RCC 7860 (cell line): ENCODE measurements around the gene WDR4.
"Not testable (repeated sequence)": the region's sequence is repeated elsewhere in the genome, so short reads cannot be mapped to it uniquely, and the experiment has no call there.

Experiments used
- DNase-seq: peaks from one replicate; pipeline ENCODE4 v3.0.0-alpha.2; 2015; ENCODE audit warnings: low spot score
- FAIRE-seq: peaks from 2 replicates; lab custom pipeline; 2012; peaks lifted over from hg19 to GRCh38; lab: Jason Lieb, UNC

The WDR4 gene

DNA sequence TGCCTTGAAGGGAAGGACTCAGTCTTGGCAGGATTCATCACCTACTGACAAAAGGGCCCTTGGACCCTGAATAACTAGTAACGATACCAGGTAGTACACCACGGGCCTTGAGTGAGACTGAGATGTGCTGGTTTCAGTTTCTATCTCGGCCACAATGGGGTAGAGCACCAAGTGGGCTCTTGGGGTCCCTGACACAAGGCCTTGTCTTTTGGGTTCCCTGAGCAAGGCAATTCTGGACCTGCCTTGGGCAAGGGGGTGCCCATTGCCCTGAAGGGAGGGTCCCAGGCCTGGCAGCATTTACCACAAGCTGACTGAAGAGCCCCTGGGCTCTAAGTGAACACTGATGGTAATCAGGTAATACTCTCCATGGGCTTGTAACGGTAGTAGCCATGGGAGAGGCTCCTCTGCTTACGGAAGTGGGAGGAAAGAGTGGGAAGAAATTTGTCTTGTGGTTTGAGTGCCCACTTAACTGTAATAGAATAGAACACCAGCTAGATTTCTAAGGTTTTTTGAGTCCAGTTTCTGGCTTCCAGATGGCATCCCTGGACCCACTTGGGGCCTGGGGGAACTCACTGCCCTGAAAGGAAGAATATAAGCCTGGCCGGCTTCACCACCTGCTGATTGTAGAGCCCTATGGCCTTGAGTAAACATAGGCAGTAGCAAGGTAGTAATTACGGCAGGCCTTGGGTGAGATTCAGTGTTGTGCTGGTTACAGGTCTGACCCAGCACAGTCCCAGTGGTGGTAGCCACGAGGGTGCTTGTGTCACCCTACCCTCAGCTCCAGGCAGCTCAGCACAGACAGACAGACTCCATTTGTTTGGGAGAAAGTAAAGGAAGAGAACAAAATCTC lies 58.5 kb downstream of the WDR4 start:
- FAIRE-seq (no peak), DNase-seq (no peak)

DNA sequence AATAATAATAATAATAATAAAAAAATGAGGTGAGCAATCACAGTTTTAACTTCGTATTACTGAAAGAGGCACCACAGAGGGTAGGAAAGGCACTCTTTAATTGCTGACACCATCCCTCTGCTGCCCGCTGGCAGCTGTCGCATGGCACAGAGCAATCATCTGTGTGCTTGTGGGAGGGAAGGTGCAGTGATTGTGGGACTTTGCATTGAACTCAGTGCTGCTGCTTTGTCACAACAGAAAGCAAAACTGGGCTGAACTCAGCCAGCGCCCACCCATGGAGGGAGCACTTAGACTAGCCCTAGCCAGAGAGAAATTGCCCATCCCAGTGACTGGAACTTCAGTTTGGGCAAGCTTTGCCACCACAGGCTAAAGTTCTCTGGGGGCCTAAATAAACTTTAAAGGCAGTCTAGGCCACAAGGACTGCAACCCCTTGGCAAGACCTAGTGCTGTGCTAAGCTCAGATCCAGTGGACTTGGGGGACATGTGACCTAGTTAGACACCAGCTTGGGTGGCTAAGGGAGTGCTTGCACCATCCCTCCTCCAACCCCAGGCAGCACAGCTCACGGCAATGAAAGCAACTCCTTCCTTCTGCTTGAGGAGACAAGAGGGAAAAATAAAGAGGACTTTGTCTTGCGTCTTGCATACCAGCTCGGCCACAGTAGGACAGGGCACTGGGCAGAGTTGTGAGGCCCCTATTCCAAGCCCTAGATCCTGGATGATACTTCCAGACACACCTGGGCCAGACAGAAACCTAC lies 59.3 kb downstream of the WDR4 start:
- no peak for FAIRE-seq
- DNase-seq: no peak

- DNase-seq (no peak), FAIRE-seq (no peak)
These were observed 61.0 kb downstream of the WDR4 start for GRCh38 chr21:42818328-42818749.

DNA sequence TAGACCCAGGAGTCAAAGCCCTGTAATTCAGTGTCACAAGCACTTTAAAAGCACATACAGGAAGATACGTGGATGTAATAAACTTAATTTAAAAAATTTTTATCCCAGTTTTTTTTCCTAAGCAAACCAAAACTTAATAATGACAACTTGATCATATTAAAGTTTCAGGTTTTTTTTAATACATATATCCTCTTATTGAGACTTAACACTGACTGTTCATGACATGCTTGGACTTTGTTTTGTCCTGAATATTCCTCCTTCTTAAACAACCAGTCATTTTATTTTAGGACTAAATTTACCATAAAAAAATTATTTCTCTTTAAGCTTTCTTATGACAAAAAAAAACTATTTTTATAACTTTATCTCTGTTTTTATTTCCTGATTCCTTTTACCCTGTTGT lies 64.1 kb downstream of the WDR4 start:
- FAIRE-seq: no peak
- no peak for DNase-seq

GRCh38 chr21:42812528-42813241 lies 66.7 kb downstream of the WDR4 start:
- not testable (repeated sequence) for DNase-seq, FAIRE-seq

- FAIRE-seq (no peak), DNase-seq (no peak)
These were observed 67.4 kb downstream of the WDR4 start for GRCh38 chr21:42811960-42812359.

DNA sequence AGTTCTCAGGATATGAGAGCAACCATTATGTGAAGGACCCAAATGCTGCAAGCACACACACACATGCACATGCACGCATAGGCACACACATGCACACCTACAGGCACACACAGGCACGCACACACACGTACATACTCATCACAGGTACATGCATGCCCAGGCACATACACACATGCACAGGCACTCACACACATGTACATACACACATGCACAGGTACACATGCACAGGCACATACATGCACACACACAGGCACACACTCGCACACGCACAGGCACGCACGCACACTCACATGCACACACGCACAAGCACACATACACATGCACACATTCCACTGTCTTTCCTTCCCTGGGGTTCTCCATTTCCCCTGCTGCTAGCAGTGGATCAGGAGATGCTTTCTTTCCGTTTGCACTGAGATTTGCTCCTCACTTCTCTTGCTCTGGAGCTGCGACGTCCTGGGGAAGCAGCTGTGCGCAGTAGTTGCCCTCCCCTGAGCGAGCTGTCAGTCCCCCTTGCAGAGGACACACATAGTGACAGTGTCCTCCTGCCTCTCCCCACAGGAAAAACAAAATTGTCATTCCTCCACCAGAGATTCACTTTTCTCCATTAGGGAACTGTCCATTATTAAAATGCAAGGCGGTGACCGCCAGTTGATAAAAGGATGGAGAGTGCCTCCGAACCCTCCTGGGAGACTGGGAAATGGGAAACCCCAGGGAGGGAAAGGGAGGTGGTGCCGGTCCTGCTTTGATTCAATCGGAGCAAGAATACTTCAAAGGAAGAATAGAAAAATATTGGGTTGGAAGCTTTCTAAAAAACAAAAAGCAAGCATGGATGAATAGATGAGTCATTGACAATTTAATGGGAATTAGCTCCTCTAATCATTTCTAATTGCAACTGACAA lies 69.5 kb downstream of the WDR4 start:
- no peak for FAIRE-seq
- DNase-seq: no peak

- DNase-seq (no peak), FAIRE-seq (no peak)
These were observed 70.2 kb downstream of the WDR4 start for GRCh38 chr21:42809171-42809570.

- DNase-seq (no peak), FAIRE-seq (no peak)
These were observed 71.3 kb downstream of the WDR4 start for GRCh38 chr21:42807938-42808613.

DNA sequence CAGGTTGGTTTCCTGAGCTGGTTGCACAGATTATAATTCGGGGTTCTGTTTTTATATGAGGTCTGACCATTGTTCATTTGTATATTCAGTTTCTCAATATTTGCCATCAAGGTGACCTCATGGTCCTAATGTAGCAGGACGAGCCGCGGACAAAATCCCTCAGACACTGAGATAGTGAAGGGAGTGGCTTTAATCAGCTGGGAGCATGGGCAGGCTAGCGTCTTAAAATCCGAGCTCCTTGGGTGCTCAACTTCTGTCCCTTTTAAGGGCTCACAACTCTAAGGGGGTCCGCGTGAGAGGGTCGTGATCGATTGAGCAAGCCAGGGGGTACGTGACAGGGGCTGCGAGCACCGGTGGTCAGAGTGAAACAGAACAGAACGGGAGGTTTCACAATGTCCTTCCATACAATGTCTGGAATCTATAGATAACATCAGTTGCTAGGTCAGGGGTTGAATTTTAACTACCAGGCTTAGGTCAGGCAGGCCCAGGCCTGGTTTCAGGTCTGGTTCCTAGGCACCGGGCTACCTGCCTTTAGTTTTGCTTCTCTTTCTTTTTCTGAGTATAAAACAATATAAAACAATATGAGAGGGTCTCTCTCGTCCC lies 71.9 kb downstream of the WDR4 start:
- DNase-seq, FAIRE-seq: not testable (repeated sequence)

DNA sequence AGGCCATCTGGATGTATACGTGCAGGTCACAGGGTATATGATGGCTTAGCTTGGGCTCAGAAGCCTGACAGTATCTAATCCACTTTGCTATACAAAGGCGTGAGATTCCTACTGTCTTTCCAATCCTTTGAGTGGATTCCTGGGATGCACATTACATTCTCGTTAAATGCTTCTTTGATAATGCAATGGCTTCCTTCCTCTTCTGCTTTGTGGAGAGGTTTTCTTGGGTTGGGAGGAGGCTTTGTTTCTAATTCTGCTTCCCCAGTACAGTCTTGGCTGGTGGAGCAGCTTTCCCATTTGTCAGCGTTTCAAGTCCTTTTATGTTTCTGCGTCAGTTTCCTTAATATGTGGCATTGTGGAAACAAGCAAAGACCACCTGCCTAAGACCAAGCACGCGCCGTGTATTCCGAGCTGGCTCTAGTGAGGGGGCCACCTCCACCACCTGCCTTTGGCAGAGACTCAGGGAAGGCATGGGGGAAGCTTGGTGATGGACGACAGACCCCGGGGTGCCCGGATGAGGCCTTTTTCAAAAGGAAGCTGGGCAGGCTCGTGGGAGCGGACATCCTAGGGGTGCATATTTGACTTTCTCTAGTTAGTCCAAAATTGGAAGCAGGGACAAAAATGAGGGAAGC lies 72.7 kb downstream of the WDR4 start:
- DNase-seq (no peak), FAIRE-seq (no peak)

GRCh38 chr21:42801616-42802015 lies 77.7 kb downstream of the WDR4 start:
- DNase-seq, FAIRE-seq: not testable (repeated sequence)

GRCh38 chr21:42799948-42800347 lies 79.4 kb downstream of the WDR4 start:
- no peak for FAIRE-seq
- no peak for DNase-seq

- FAIRE-seq (no peak), DNase-seq (no peak)
These were observed 79.8 kb downstream of the WDR4 start for GRCh38 chr21:42799516-42799915.
